ENCODE measurements around the gene HBM. TPM values are rescaled to one million over a fixed set of nuclear protein-coding genes. Genes with fewer than 3 reads are reported as not detected.

Gene HBM
- total and polyA plus RNA-seq, 10 of the 15 experiments (the other 5 are each of a cell fraction or from before 2014, with no cell fraction given), result 0.23 TPM; not detected in 9

DNA sequence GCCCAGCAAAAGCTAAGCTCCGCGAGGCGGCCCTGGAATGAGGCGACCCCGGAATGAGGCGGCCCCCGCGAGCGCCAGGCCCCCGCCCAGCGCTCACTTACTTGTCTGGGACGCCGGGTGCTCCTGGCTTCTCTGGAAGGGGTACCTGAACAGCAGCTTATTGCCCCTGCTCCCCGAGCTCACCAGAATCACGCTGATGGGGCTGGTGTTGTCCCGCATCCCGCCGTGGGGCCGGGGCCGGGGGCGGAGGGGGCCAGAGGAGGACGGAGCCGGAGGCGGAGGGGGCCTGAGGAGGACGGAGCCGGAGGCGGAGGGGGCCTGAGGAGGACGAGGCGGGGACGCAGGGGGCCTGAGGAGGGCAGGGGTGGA is 27.7 kb upstream of the HBM start:
- no peak for FAIRE-seq
- RAD21 ChIA-PET (ENCODE audit: unreplicated experiment), result no interaction called here
- Histone ChIP-seq H4K20me1 (ENCODE audit: control insufficient read depth, insufficient read depth) (no peaks in the 10 kb centered on the region), H3K79me2 (ENCODE audit: control insufficient read depth, insufficient read depth, low read length) (peaks cover 24% of the 10 kb centered on the region), H2AFZ (ENCODE audit: control insufficient read depth, low read depth, low read length) (peak overlapping the region; percentile 64), H3K4me1 (ENCODE audit: control insufficient read depth, insufficient read depth, low read length) (peaks cover 3% of the 10 kb centered on the region; the same call in 1 of the 2 replicates), H3K4me2 (ENCODE audit: control insufficient read depth, insufficient read depth) (peak overlapping the region; percentile 75; the same call in 1 of the 2 replicates), H3K9me3 (replicated peaks; ENCODE audit: control insufficient read depth, insufficient read depth, low read length) (no peaks in the 10 kb centered on the region), H3K4me3 (peak overlapping the region; percentile 95), H3K27ac (ENCODE audit: control insufficient read depth, insufficient read depth) (peak overlapping the region; percentile 74), H3K9ac (ENCODE audit: control insufficient read depth, insufficient read depth, low read length) (peak overlapping the region; percentile 90), H3K27me3 (replicated peaks in 1 of 2; ENCODE audit: control insufficient read depth in 2 of 2, insufficient read depth in 2 of 2, low read length in 1 of 2) (no peaks in the 10 kb centered on the region), H3K36me3 (ENCODE audit: control insufficient read depth in 2 of 2, insufficient read depth in 2 of 2, low read length in 1 of 2) (no peaks in the 10 kb centered on the region)
- intact Hi-C loops (cut with micrococcal nuclease; ENCODE audit: unreplicated experiment) (no loop called here), in situ Hi-C loops (cut with MboI) (no loop called here)
- CTCF ChIA-PET, result interaction anchor here (0.6 kb wide), 1 partner anchor 55 kb away, joined by 3 read pairs; no protein-coding TSS in a partner anchor
- no peak for DNase-seq (ENCODE audit: low read depth, low spot score)
- no peak for TF ChIP-seq JUNB (IDR thresholded peaks at IDR 0.05)
- no peak for TF ChIP-seq BACH1 (IDR thresholded peaks at IDR 0.05; ENCODE audit: borderline replicate concordance)
- TF ChIP-seq, protein P1, sequence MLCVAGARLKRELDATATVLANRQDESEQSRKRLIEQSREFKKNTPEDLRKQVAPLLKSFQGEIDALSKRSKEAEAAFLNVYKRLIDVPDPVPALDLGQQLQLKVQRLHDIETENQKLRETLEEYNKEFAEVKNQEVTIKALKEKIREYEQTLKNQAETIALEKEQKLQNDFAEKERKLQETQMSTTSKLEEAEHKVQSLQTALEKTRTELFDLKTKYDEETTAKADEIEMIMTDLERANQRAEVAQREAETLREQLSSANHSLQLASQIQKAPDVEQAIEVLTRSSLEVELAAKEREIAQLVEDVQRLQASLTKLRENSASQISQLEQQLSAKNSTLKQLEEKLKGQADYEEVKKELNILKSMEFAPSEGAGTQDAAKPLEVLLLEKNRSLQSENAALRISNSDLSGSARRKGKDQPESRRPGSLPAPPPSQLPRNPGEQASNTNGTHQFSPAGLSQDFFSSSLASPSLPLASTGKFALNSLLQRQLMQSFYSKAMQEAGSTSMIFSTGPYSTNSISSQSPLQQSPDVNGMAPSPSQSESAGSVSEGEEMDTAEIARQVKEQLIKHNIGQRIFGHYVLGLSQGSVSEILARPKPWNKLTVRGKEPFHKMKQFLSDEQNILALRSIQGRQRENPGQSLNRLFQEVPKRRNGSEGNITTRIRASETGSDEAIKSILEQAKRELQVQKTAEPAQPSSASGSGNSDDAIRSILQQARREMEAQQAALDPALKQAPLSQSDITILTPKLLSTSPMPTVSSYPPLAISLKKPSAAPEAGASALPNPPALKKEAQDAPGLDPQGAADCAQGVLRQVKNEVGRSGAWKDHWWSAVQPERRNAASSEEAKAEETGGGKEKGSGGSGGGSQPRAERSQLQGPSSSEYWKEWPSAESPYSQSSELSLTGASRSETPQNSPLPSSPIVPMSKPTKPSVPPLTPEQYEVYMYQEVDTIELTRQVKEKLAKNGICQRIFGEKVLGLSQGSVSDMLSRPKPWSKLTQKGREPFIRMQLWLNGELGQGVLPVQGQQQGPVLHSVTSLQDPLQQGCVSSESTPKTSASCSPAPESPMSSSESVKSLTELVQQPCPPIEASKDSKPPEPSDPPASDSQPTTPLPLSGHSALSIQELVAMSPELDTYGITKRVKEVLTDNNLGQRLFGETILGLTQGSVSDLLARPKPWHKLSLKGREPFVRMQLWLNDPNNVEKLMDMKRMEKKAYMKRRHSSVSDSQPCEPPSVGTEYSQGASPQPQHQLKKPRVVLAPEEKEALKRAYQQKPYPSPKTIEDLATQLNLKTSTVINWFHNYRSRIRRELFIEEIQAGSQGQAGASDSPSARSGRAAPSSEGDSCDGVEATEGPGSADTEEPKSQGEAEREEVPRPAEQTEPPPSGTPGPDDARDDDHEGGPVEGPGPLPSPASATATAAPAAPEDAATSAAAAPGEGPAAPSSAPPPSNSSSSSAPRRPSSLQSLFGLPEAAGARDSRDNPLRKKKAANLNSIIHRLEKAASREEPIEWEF (IDR thresholded peaks at IDR 0.05; ENCODE audit: insufficient replicate concordance, low read depth, low read length), result no peak
- TF ChIP-seq, protein P2, sequence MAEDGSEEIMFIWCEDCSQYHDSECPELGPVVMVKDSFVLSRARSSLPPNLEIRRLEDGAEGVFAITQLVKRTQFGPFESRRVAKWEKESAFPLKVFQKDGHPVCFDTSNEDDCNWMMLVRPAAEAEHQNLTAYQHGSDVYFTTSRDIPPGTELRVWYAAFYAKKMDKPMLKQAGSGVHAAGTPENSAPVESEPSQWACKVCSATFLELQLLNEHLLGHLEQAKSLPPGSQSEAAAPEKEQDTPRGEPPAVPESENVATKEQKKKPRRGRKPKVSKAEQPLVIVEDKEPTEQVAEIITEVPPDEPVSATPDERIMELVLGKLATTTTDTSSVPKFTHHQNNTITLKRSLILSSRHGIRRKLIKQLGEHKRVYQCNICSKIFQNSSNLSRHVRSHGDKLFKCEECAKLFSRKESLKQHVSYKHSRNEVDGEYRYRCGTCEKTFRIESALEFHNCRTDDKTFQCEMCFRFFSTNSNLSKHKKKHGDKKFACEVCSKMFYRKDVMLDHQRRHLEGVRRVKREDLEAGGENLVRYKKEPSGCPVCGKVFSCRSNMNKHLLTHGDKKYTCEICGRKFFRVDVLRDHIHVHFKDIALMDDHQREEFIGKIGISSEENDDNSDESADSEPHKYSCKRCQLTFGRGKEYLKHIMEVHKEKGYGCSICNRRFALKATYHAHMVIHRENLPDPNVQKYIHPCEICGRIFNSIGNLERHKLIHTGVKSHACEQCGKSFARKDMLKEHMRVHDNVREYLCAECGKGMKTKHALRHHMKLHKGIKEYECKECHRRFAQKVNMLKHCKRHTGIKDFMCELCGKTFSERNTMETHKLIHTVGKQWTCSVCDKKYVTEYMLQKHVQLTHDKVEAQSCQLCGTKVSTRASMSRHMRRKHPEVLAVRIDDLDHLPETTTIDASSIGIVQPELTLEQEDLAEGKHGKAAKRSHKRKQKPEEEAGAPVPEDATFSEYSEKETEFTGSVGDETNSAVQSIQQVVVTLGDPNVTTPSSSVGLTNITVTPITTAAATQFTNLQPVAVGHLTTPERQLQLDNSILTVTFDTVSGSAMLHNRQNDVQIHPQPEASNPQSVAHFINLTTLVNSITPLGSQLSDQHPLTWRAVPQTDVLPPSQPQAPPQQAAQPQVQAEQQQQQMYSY (CRISPR knock-in tag; IDR thresholded peaks at IDR 0.05), result no peak
- TF ChIP-seq CBX3 (IDR thresholded peaks at IDR 0.05; ENCODE audit: borderline replicate concordance, low read depth), result no peak
- TF ChIP-seq NR2C1 (IDR thresholded peaks at IDR 0.05), result no peak
- no peak for TF ChIP-seq NFYA (IDR thresholded peaks at IDR 0.05; ENCODE audit: borderline replicate concordance, low read depth, low read length)
- TF ChIP-seq IRF4 (IDR thresholded peaks at IDR 0.05; ENCODE audit: low read depth, low read length), result no peak
- POLR2A ChIA-PET, result interaction anchor here (0.5 to 1.5 kb wide), 3 partner anchors 9 to 211 kb away, joined by 3 to 5 read pairs (median 5); no protein-coding TSS in a partner anchor
- SMC1A ChIA-PET (ENCODE audit: uncharacterized antibody, unreplicated experiment), result no interaction called here
- ATAC-seq, result peak; percentile 45
- no TSS peak for BruUV-seq (replicated peaks)
- WGBS (ENCODE audit: insufficient coverage, insufficient replicate concordance, low lambda C conversion rate, missing lambda C conversion rate), result 2% methylated on average over 15 of the region's 30 CpGs

Measured in GM12878 (cell line).